HL-60 (cell line): Measurements from ENCODE around the gene RBFOX1.

Experiments
- DNase-seq, 2 experiments: peaks; one replicate each; pipeline ENCODE4 v3.0.0-alpha.2; 2010 to 2020; ENCODE audit warnings: low read depth in 1 of 2, low spot score in 1 of 2
- H3K27ac ChIP-seq: fragments of 250-450 bp; sonication (Bioruptor Pico); replicated peaks from 2 replicates; pipeline ENCODE4 v1.5.1; 2020; ENCODE audit warnings: mild to moderate bottlenecking, moderate library complexity
- H3K27me3 ChIP-seq: fragments of 250-450 bp; sonication (Bioruptor Pico); 2 replicates; pipeline ENCODE4 v1.5.1; 2021; ENCODE audit warnings: mild to moderate bottlenecking, moderate library complexity; ENCODE audit not compliant: insufficient read depth, poor library complexity, severe bottlenecking
- H3K4me3 ChIP-seq: replicated peaks from 2 replicates; pipeline ENCODE4 v1.5.1; 2011; ENCODE audit warnings: mild to moderate bottlenecking, control low read depth, low read length; ENCODE audit not compliant: insufficient read depth
- GABPA ChIP-seq: IDR thresholded peaks from 2 replicates; pipeline ENCODE4 v1.6.1; 2012; ENCODE audit warnings: low read depth
- POLR2AphosphoS5 ChIP-seq: IDR thresholded peaks from 2 replicates; pipeline ENCODE4 v1.6.1; 2012; ENCODE audit warnings: low read depth
- SPI1 ChIP-seq: IDR thresholded peaks from 2 replicates; pipeline ENCODE4 v1.6.1; 2012; ENCODE audit warnings: low read depth, mild to moderate bottlenecking, borderline replicate concordance
- TF ChIP-seq, protein P1 (sequence below): IDR thresholded peaks from 2 replicates; pipeline ENCODE4 v1.6.1; 2012; ENCODE audit warnings: low read depth; ENCODE audit not compliant: insufficient replicate concordance
- TF ChIP-seq, protein P2 (sequence below): IDR thresholded peaks from one replicate; pipeline ENCODE4 v1.5.1; 2011; ENCODE audit warnings: low read length, control low read depth, inconsistent platforms; ENCODE audit not compliant: insufficient read depth

The RBFOX1 gene

DNA sequence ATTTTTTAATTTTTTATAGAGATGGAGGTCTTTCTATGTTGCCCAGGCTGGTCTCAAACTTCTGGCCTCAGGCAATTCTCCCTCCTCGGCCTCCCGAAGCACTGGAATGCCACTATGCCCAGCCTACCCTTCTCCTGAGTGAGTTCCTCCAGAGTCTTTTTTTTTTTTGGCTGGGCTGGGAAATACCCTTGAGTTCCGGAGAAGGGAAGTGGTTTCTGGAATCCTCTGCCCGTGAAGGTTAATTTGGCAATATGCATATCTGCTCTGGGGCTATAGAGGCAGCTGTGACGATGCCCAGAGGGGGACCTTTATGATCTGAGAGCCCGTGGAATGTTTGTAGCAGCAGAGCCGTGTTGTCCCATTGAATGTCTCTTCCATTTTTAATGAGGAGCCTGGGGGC, 217.5 kb downstream of the RBFOX1 start:
- TF ChIP-seq SPI1 (no peak), GABPA (no peak), POLR2AphosphoS5 (no peak)
- TF ChIP-seq, protein P1, sequence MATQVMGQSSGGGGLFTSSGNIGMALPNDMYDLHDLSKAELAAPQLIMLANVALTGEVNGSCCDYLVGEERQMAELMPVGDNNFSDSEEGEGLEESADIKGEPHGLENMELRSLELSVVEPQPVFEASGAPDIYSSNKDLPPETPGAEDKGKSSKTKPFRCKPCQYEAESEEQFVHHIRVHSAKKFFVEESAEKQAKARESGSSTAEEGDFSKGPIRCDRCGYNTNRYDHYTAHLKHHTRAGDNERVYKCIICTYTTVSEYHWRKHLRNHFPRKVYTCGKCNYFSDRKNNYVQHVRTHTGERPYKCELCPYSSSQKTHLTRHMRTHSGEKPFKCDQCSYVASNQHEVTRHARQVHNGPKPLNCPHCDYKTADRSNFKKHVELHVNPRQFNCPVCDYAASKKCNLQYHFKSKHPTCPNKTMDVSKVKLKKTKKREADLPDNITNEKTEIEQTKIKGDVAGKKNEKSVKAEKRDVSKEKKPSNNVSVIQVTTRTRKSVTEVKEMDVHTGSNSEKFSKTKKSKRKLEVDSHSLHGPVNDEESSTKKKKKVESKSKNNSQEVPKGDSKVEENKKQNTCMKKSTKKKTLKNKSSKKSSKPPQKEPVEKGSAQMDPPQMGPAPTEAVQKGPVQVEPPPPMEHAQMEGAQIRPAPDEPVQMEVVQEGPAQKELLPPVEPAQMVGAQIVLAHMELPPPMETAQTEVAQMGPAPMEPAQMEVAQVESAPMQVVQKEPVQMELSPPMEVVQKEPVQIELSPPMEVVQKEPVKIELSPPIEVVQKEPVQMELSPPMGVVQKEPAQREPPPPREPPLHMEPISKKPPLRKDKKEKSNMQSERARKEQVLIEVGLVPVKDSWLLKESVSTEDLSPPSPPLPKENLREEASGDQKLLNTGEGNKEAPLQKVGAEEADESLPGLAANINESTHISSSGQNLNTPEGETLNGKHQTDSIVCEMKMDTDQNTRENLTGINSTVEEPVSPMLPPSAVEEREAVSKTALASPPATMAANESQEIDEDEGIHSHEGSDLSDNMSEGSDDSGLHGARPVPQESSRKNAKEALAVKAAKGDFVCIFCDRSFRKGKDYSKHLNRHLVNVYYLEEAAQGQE, result no peak
- TF ChIP-seq, protein P2, sequence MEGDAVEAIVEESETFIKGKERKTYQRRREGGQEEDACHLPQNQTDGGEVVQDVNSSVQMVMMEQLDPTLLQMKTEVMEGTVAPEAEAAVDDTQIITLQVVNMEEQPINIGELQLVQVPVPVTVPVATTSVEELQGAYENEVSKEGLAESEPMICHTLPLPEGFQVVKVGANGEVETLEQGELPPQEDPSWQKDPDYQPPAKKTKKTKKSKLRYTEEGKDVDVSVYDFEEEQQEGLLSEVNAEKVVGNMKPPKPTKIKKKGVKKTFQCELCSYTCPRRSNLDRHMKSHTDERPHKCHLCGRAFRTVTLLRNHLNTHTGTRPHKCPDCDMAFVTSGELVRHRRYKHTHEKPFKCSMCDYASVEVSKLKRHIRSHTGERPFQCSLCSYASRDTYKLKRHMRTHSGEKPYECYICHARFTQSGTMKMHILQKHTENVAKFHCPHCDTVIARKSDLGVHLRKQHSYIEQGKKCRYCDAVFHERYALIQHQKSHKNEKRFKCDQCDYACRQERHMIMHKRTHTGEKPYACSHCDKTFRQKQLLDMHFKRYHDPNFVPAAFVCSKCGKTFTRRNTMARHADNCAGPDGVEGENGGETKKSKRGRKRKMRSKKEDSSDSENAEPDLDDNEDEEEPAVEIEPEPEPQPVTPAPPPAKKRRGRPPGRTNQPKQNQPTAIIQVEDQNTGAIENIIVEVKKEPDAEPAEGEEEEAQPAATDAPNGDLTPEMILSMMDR, result no peak
- Histone ChIP-seq H3K4me3 (no peak overlapping the region), H3K27me3 (no peaks in the 10 kb centered on the region), H3K27ac (no peak overlapping the region)
- no peak for DNase-seq

DNA sequence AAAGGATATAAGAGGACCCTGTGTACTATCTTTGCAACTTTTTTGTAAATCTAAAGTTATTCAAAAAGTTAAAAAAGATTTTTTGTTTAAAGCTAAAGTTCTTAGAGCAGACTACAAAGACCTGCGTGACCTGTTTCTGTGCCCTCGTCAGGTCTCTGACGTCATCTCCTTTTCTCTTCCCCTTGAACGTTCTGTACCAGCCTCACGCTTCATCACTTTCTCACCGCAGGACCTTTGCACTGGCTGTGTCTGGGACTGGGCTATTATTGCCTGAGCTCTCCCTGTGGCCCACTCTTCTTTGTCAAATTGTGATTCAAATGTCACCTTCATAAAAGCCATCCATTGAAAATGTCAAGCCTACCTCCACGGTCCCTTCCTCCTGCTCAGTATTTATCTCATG, 222.8 kb downstream of the RBFOX1 start:
- DNase-seq, result no peak

DNA sequence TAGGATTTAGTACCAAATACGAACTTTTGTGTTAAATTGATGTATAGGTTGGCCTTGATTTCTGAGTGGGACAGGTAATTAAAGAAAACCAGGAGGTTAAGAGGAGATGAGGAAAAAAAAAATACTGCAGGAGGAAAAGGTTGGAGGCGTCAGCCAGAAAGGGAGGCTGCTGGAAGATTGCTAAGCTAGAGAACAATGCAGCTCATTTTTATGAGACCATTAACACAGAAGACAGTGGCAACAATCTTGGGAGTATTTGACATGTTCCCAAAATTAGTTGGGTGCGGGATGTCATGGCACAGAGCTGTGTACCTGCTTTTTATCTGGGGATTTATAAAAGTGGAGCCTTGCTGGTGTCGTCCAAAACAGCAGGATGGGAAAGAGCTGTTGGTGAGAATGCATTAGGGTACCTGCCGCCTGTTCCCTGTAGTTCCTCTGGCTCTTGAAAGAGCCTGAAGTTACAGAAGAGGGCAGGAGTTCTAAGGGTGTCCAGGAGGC, 229.3 kb downstream of the RBFOX1 start:
- H3K27ac ChIP-seq, result no peak overlapping the region
- TF ChIP-seq SPI1 (no peak), POLR2AphosphoS5 (no peak), GABPA (no peak)
- TF ChIP-seq, protein P1, result no peak
- TF ChIP-seq, protein P2, result no peak
- H3K27me3 ChIP-seq, result no peaks in the 10 kb centered on the region
- DNase-seq, result no peak
- H3K4me3 ChIP-seq, result no peak overlapping the region

More for the DNA sequence above, 222.8 kb downstream of the RBFOX1 start:
- Histone ChIP-seq H3K4me3 (no peak overlapping the region), H3K27ac (no peak overlapping the region), H3K27me3 (no peaks in the 10 kb centered on the region)
- TF ChIP-seq, protein P1, result no peak
- TF ChIP-seq POLR2AphosphoS5 (no peak), SPI1 (no peak), GABPA (no peak)
- TF ChIP-seq, protein P2, result no peak
